NCI-H748 treated with DMSO at 0.1 percent for 48 hours (cell line): ENCODE results near the gene ARMC7.
"Not testable (repeated sequence)": the region's sequence is repeated elsewhere in the genome, so short reads cannot be mapped to it uniquely, and the experiment has no call there.

Experiments used
- DNase-seq: peaks from one replicate; lab custom pipeline; 2025; lab: John Stamatoyannopoulos, UW

The ARMC7 gene

GRCh38 chr17:75109407-75110233 lies at the start of gene ARMC7:
ARMC7 (plus strand) TSS chr17:75109969; CDS start chr17:75110289, 320 bp downstream.
- DNase-seq: peak; percentile 79

- DNase-seq: no peak
Observed at GRCh38 chr17:75060434-75061054, 49.2 kb upstream of the ARMC7 start.

GRCh38 chr17:75061055-75061438 lies 48.7 kb upstream of the ARMC7 start:
- no peak for DNase-seq

GRCh38 chr17:75061618-75062017 lies 48.2 kb upstream of the ARMC7 start:
- DNase-seq: no peak

- DNase-seq: no peak
Observed at GRCh38 chr17:75063201-75063600, 46.6 kb upstream of the ARMC7 start.

- no peak for DNase-seq
Observed at GRCh38 chr17:75063626-75064025, 46.1 kb upstream of the ARMC7 start.

GRCh38 chr17:75064040-75064439 lies 45.7 kb upstream of the ARMC7 start:
- no peak for DNase-seq

GRCh38 chr17:75064460-75064859 lies 45.3 kb upstream of the ARMC7 start:
- DNase-seq: no peak

GRCh38 chr17:75064867-75065561 lies 44.8 kb upstream of the ARMC7 start:
- DNase-seq: no peak

- no peak for DNase-seq
Observed at GRCh38 chr17:75065562-75066151, 44.1 kb upstream of the ARMC7 start.

GRCh38 chr17:75067856-75068255 lies 41.9 kb upstream of the ARMC7 start:
- DNase-seq: no peak

- no peak for DNase-seq
Observed at GRCh38 chr17:75068750-75069149, 41.0 kb upstream of the ARMC7 start.

GRCh38 chr17:75069783-75070182 lies 40.0 kb upstream of the ARMC7 start:
- no peak for DNase-seq

GRCh38 chr17:75071478-75072271 lies 38.1 kb upstream of the ARMC7 start:
- not testable (repeated sequence) for DNase-seq

- not testable (repeated sequence) for DNase-seq
Observed at GRCh38 chr17:75072909-75073308, 36.9 kb upstream of the ARMC7 start.

- no peak for DNase-seq
Observed at GRCh38 chr17:75073618-75074047, 36.1 kb upstream of the ARMC7 start.

GRCh38 chr17:75074532-75074931 lies 35.2 kb upstream of the ARMC7 start:
- DNase-seq: no peak

- DNase-seq: no peak
Observed at GRCh38 chr17:75075597-75076336, 34.0 kb upstream of the ARMC7 start.

GRCh38 chr17:75077072-75077495 lies 32.7 kb upstream of the ARMC7 start:
- no peak for DNase-seq

- no peak for DNase-seq
Observed at GRCh38 chr17:75077496-75078283, 32.1 kb upstream of the ARMC7 start.
